Fibroblast of lung (primary cell): ENCODE data around the gene CCDC3. TPM values are rescaled to one million over a fixed set of nuclear protein-coding genes. Genes with fewer than 3 reads are reported as not detected.

Experiments
- DNase-seq, 2 donors: peaks; one replicate each; pipeline versions ENCODE4 v3.0.0 to v3.0.0-alpha.2; 2010; ENCODE audit warnings: low read depth in 2 of 2
- H2AFZ ChIP-seq: 2 replicates; pipeline ENCODE4 v1.5.1; 2012; ENCODE audit warnings: low read length, control low read depth, inconsistent platforms
- H3K27ac ChIP-seq: 2 replicates; pipeline ENCODE4 v1.5.1; 2011; ENCODE audit warnings: low read length, control low read depth; ENCODE audit not compliant: insufficient read depth
- H3K27me3 ChIP-seq: 2 replicates; pipeline ENCODE4 v1.5.1; 2011; ENCODE audit warnings: mild to moderate bottlenecking, low read length; ENCODE audit not compliant: control insufficient read depth, insufficient read depth
- H3K36me3 ChIP-seq: 2 replicates; pipeline ENCODE4 v1.5.1; 2011; ENCODE audit warnings: low read length; ENCODE audit not compliant: control insufficient read depth, insufficient read depth
- H3K4me1 ChIP-seq: 2 replicates; pipeline ENCODE4 v1.5.1; 2011; ENCODE audit warnings: low read length; ENCODE audit not compliant: control insufficient read depth, insufficient read depth; ENCODE audit errors: extremely low read depth
- H3K4me2 ChIP-seq: 2 replicates; pipeline ENCODE4 v1.5.1; 2011; ENCODE audit warnings: low read length, control low read depth; ENCODE audit not compliant: insufficient read depth; ENCODE audit errors: extremely low read depth
- H3K4me3 ChIP-seq, 4 experiments: fragments of 200-600 bp in 1 of 4; sonication (generic) in 1 of 4; replicated peaks in 1 of 4; 2 replicates each; pipeline ENCODE4 v1.5.1; 2011 to 2016; ENCODE audit warnings: low read length in 4 of 4, low read depth in 3 of 4, mild to moderate bottlenecking in 3 of 4, control low read depth in 2 of 4, inconsistent platforms in 1 of 4, mixed read lengths in 1 of 4; ENCODE audit not compliant: insufficient read depth in 1 of 4; ENCODE audit errors: control extremely low read depth in 1 of 4
- H3K79me2 ChIP-seq: 2 replicates; pipeline ENCODE4 v1.5.1; 2012; ENCODE audit warnings: mild to moderate bottlenecking, low read length, inconsistent platforms; ENCODE audit not compliant: control insufficient read depth, insufficient read depth
- H3K9ac ChIP-seq: 2 replicates; pipeline ENCODE4 v1.5.1; 2011; ENCODE audit warnings: mild to moderate bottlenecking, low read length, control low read depth; ENCODE audit not compliant: insufficient read depth
- H3K9me3 ChIP-seq: 2 replicates; pipeline ENCODE4 v1.5.1; 2012; ENCODE audit warnings: low read depth, low read length; ENCODE audit not compliant: control insufficient read depth, insufficient read depth
- H4K20me1 ChIP-seq: 2 replicates; pipeline ENCODE4 v1.5.1; 2011; ENCODE audit warnings: low read length; ENCODE audit not compliant: control insufficient read depth, insufficient read depth; ENCODE audit errors: extremely low read depth
- CTCF ChIP-seq, 2 donors: IDR thresholded peaks in 1 of 2; conservative IDR thresholded peaks in 1 of 2; 1 replicate in 1 of 2; 2 replicates in 1 of 2; pipeline ENCODE4 v1.5.1; 2011 to 2012; ENCODE audit warnings: low read length in 2 of 2, control low read depth in 1 of 2, inconsistent platforms in 1 of 2, low read depth in 1 of 2, mild to moderate bottlenecking in 1 of 2
- EZH2 ChIP-seq: IDR thresholded peaks from 2 replicates; pipeline ENCODE4 v1.5.1; 2012; ENCODE audit warnings: low read length, control low read depth, mild to moderate bottlenecking; ENCODE audit errors: missing control alignments
- polyA plus RNA-seq, 2 donors: library from polyadenylated mRNA; depleted of rRNA in 1 of 2; stranded (reverse) in 1 of 2; unstranded in 1 of 2; fragments of >200 nt; gene quantifications; 2 replicates each; pipeline ENCODE4 v1.2.1, GENCODE V29; 2011 to 2012; ENCODE audit warnings: missing spikeins in 1 of 2
- total RNA-seq: library from RNA; depleted of rRNA; stranded (reverse); fragments of >200 nt; gene quantifications from 2 replicates; pipeline ENCODE4 v1.2.1, GENCODE V29; 2014

CCDC3 gene
- total and polyA plus RNA-seq, 2 donors (not counting 1 experiment from before 2014, with no cell fraction given) = 0.33 to 0.65 TPM

- no peak for DNase-seq
- Histone ChIP-seq H3K9me3 (no peaks in the 10 kb centered on the region), H3K27me3 (peaks cover 4% of the 10 kb centered on the region), H3K79me2 (no peaks in the 10 kb centered on the region), H3K9ac (no peak overlapping the region), H2AFZ (no peak overlapping the region), H3K4me1 (no peaks in the 10 kb centered on the region), H3K36me3 (no peaks in the 10 kb centered on the region), H3K4me3 (no peak overlapping the region), H3K27ac (no peak overlapping the region), H4K20me1 (no peaks in the 10 kb centered on the region), H3K4me2 (no peak overlapping the region)
- TF ChIP-seq EZH2 = no peak
- no peak for TF ChIP-seq CTCF (conservative IDR thresholded peaks at IDR 0.05 in 1 of 2, IDR thresholded peaks at IDR 0.05 in 1 of 2; ENCODE audit: low read depth in 1 of 2, low read length in 2 of 2)
Observed at GRCh38 chr10:13006037-13006436, 4.5 kb upstream of the CCDC3 start.

DNA sequence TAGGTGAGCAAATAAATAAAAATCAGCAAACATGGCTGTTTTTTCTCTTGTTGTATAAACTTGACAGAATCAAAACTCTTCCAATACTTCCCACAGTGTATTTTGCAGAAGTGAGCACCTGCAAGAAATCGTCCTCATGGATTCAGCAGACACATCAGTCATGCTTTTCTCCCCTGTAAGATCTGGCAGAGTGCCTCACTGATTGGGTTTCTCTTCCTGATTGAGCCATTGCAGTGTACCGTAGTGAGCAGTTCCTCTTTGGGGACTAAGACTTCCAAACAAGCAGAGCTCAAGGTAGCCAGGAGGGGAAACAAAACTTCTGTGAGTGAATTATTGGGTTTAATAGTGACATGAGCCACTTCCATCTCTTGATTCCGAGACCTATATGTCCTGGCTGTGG lies 2.2 kb upstream of the CCDC3 start:
- no peak overlapping the region for H3K4me3 ChIP-seq
- H3K27ac ChIP-seq = no peak overlapping the region
- peaks cover 4% of the 10 kb centered on the region for H3K27me3 ChIP-seq
- no peak overlapping the region for H3K9ac ChIP-seq
- no peak overlapping the region for H3K4me2 ChIP-seq
- no peaks in the 10 kb centered on the region for H3K79me2 ChIP-seq
- DNase-seq = no peak
- no peaks in the 10 kb centered on the region for H3K9me3 ChIP-seq
- H3K4me1 ChIP-seq = no peaks in the 10 kb centered on the region
- no peaks in the 10 kb centered on the region for H4K20me1 ChIP-seq
- TF ChIP-seq CTCF (conservative IDR thresholded peaks at IDR 0.05 in 1 of 2, IDR thresholded peaks at IDR 0.05 in 1 of 2; ENCODE audit: low read depth in 1 of 2, low read length in 2 of 2) (no peak), EZH2 (no peak)
- no peak overlapping the region for H2AFZ ChIP-seq
- H3K36me3 ChIP-seq = no peaks in the 10 kb centered on the region

- peak; percentile 38 to 51 for DNase-seq
- H4K20me1 ChIP-seq = no peaks in the 10 kb centered on the region
- H3K4me2 ChIP-seq = no peak overlapping the region
Observed at GRCh38 chr10:13003004-13003403, 1.5 kb upstream of the CCDC3 start.

More at GRCh38 chr10:13003004-13003403, 1.5 kb upstream of the CCDC3 start:
- Histone ChIP-seq H3K27ac (no peak overlapping the region), H3K4me3 (no peak overlapping the region), H2AFZ (no peak overlapping the region), H3K36me3 (no peaks in the 10 kb centered on the region), H3K9ac (no peak overlapping the region), H3K79me2 (no peaks in the 10 kb centered on the region), H3K9me3 (no peaks in the 10 kb centered on the region), H3K4me1 (no peaks in the 10 kb centered on the region), H3K27me3 (peaks cover 4% of the 10 kb centered on the region)
- TF ChIP-seq CTCF (conservative IDR thresholded peaks at IDR 0.05 in 1 of 2, IDR thresholded peaks at IDR 0.05 in 1 of 2; ENCODE audit: low read depth in 1 of 2, low read length in 2 of 2) (no peak), EZH2 (no peak)
